Bone marrow (tissue), 2 donors: Measurements from ENCODE around the gene JAG2.

Source experiments
- DNase-seq, 2 donors: peaks; one replicate each; lab custom pipeline; 2025; lab: John Stamatoyannopoulos, UW

The JAG2 gene

GRCh38 chr14:105139212-105139825 lies 29.3 kb downstream of the JAG2 start:
- no peak for DNase-seq

DNA sequence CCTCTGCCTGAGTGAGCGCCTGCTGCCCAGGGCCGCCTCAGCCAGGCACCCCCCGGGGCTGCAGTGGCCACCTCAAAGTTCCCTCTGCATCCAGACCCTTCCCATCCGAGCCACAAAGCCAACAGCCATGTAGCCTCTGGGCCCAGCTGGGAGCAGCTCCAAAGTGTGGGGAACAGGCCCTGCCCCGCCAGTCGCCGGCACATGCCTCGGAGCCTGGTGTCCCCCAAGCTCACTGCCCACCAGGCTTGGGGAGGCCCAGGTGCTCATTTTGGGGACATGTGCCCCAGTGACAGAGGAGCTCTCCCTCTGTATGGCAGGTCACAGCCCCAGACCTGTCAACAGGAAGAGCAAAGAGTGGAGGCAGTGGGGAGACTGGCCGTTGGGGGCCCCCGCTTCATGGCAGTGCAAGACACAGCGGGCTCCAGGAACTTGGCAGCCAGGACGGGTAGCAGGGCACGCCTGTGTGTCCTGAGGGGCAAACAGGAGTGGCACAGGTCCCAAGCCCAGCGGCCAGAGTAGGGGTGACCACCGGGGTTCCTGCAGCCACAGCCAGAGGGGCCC lies 29.9 kb downstream of the JAG2 start:
- no peak for DNase-seq

DNA sequence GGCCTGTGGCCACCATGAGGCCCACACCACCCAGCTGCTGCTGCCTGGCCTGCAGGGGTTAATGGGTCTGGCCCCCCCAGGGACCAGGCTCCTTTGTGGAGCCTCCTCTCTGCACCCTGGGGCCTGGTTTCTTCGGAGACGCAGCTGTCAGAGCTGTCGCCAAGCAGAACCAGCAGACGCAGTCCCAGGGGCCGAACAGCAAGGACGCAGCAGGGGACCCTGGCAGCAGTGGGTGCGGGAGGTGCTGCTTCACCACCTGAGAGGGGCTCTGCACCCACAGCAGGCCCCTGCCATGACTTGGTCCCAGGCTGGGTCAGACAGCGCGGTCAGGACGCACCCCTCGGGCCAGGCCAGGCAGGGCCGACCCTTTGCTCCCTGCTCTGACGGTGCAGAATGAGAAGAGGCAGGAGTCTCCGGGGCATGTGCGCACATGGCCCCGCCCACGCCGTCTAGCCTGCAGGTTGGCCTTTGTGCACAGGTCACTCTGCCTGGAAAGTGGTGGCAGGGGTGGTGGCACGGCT lies 30.5 kb downstream of the JAG2 start:
- no peak for DNase-seq

GRCh38 chr14:105137481-105138020 lies 31.0 kb downstream of the JAG2 start:
- DNase-seq = no peak

- no peak for DNase-seq
These were observed 31.9 kb downstream of the JAG2 start for GRCh38 chr14:105136401-105137322.

- DNase-seq = no peak
These were observed 32.7 kb downstream of the JAG2 start for GRCh38 chr14:105135700-105136395.

- no peak for DNase-seq
These were observed 35.5 kb downstream of the JAG2 start for GRCh38 chr14:105132921-105133654.

DNA sequence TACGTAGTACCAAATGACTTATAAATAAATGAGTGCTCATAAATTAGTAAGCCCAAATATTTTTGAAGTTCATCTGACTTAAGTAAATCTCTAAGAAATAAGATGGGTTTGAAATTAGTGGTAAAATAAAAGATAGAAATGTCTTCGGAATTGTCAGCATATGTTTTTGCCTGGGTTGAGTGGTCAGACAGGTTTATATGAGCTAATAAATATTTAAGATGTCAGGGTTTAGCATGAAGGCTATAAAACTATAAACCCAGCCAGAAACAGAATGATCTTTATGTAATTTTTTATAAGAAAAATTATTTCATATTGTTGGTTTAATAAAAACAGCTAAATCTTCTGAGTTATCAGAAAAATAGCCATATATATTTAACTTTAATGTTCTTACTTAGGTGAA lies 37.3 kb downstream of the JAG2 start:
- DNase-seq = no peak

GRCh38 chr14:105128059-105128458 lies 40.5 kb downstream of the JAG2 start:
- no peak for DNase-seq

DNA sequence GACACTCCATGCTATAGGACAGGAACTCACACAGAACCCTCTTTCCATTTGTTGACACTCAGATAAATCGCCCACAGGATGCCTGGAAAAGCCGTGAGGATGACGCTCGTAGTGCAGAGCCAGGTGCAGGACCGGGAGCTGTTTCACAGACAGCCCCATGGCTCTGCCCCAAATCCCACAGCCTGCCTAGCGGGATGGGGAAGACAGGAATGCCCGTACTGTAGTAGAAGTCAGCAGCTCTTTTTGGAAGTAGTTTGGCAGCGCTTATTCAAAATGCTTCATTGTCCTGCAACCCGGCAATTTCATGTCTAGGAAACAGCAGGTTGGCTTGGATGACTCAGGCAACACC lies 41.6 kb downstream of the JAG2 start:
- DNase-seq = no peak

DNA sequence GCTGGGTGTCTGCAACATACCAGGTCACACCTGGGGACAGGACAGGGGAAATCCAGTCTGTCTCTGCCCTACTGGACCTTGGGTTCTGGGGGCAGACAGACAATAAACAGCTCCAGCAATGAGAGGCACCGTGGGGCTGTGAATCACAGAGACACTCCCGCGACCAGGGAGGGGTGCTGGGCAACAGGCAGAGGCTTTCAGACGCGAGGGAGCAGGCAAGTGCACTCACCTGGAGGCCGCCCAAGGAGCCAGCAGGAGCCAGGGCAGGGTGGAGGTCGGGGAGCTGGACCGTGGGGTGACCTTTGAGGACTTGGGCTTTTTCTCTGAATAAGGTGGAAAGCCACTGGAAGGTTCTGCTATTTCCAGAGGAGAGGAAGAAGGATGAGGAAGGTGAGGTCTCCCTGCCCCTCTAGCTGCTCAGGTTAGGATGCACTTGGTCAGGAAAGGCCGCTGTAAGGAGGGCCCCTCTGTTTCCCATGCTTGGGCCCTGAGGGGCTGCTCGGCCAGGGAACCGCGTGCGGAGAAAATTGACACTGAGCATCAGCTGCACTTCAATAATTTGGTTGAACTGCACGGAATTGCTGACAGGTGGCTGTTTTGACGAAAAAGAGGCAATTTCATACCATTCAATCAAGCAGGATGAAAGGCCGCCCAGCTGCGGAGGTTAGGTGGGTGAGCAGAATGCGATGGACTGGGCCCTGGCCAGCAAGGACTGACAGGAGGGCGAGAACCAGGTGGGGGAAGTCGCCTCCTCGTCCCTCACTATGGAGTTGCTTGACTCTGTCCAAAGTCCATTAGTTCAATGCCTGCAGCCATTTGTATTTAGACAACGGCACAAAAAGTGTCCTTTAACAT lies 42.2 kb downstream of the JAG2 start:
- no peak for DNase-seq

GRCh38 chr14:105124823-105125222 lies 43.8 kb downstream of the JAG2 start:
- DNase-seq = no peak

- no peak for DNase-seq
These were observed 44.4 kb downstream of the JAG2 start for GRCh38 chr14:105123981-105124765.

- DNase-seq = no peak
These were observed 45.4 kb downstream of the JAG2 start for GRCh38 chr14:105123064-105123665.

DNA sequence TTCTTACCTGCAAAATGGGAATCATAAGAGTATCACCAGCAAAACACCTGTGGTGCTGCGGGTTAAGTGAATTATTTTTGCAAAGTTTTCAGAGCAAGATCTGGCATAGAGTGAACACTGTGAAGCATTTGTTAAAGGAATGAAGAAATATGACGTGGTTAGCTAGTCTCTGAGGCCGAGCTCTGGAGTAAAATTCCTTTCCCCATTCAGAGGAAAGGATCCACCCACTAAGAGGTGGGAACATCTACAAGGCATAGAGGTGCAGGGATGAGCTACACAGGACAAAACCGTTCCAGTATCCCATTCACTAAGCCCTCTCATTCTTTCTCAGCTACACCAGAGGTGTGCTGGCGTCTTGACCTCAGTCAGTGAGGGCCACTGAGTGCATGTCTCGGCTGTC lies 48.5 kb downstream of the JAG2 start:
- DNase-seq = no peak

DNA sequence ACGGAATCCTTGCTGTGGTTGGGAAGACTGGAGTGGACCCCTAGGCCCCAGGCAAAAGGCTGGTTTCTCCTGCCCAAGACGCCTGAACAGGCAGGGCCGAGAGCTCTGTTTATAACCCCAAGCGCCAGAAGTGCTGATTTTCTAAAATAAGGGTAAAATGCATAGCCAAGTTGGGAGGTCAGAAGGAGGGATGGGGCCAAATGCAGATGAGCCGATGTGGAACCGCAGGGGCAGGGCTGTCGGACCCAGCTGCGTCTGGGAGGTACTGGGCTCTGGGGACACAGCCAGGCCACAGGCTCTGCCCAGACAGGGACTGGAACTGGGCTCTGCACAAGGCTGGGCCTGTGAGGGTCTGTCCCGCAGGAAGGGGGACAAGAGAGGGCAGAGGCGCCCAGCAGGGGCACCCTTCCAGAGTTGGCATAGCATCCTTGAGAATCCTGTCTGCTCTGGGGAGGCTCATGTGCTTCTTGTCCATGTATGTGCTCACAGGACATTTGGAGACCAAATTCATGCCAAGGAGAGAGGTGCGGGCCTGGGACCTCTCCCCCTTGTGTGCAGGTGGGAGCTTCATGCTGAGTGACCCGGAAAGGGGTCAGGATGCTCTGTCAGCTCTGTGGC lies 49.1 kb downstream of the JAG2 start:
- DNase-seq = no peak

- no peak for DNase-seq
These were observed 49.7 kb downstream of the JAG2 start for GRCh38 chr14:105118646-105119407.
